ELF-1 (cell line): ENCODE results near the gene APOBEC3B.
A peak's percentile ranks its signal among the peaks of the same experiment; 100 is the strongest.

Experiments used
- DNase-seq: peaks from one replicate; pipeline ENCODE4 v3.0.0-alpha.2; 2016; ENCODE audit warnings: low read depth, low spot score

APOBEC3B gene

GRCh38 chr22:39030705-39031104 is 48.6 kb downstream of the APOBEC3B start:
- DNase-seq, result no peak

DNA sequence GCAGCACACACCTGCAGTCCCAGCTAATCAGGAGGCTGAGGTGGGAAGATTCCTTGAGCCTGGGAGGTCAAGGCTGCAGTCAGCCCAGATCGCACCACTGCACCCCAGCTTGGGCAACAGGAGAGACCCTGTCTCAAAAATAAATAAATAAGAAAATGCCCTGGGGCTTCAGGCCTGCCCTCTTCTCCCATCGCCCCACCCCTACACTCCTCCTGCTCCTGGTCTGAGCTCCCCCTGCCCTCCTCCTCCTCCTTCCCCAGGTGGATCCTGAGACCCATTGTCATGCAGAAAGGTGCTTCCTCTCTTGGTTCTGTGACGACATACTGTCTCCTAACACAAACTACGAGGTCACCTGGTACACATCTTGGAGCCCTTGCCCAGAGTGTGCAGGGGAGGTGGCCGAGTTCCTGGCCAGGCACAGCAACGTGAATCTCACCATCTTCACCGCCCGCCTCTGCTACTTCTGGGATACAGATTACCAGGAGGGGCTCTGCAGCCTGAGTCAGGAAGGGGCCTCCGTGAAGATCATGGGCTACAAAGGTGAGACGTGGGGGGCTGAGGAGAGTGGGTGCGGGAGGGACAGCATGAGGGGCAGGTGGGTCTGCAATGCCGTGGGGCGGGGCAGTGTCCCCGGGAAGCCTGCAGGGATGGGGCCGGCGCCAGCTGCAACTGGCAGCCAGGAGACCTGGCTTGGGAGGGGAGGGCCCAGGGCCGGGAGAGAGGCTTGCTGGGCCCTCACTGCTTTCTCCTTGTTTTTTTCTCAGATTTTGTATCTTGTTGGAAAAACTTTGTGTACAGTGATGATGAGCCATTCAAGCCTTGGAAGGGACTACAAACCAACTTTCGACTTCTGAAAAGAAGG is 49.5 kb downstream of the APOBEC3B start:
- DNase-seq, result peak; percentile 65

DNA sequence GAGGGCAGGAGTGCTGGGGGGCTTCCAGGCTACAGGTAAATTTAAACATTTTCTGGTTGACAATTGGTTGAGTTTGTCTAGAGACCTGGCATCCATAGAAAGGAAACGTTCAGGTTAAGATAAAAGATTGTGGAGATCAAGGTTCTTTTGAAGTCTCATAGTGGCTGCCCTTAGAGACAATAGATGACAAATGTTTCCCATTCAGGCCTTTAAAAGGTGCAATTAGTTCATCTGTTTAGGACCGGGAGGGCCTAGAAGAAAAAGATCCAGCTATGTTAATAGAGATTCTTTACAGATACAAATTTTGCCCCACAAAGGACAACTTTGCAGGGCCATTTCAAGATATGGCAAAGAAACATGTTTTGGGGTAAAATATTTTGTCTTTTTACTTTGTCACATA is 54.9 kb downstream of the APOBEC3B start:
- DNase-seq, result peak; percentile 27

DNA sequence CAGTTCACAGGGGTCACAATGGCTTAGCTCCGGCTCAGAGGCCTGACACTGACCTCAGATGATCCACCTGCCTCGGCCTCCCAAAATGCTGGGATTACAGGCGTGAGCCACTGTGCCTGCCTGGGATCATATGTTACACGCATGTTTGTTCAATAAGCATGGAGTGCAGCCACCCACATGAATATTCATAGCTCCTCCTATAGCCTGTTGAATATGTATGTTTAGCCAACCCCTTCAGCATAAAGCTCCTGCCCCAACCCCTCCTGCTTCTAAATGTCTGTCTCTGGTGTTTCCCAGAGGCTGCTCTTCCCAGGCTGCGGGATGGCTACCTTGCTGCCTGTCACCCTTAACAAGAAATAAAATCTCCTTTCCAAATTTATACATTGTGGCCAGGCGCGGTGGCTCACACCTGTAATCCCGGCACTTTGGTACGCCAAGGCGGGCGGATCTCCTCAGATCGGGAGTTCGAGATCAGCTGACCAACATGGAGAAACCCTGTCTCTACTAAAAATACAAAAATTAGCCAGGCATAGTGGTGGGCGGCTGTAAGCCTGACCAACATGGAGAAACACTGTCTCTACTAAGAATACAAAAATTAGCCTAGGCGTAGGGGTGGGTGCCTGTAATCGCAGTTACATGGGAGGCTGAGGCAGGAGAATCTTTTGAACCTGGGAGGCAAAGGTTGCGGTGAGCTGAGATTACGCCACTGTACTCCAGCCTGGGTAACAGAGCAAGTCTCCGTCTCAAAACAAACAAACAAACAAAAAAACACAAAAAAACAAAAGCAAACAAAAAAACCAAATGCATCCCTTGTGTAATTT is 57.4 kb downstream of the APOBEC3B start:
- DNase-seq, result no peak

DNA sequence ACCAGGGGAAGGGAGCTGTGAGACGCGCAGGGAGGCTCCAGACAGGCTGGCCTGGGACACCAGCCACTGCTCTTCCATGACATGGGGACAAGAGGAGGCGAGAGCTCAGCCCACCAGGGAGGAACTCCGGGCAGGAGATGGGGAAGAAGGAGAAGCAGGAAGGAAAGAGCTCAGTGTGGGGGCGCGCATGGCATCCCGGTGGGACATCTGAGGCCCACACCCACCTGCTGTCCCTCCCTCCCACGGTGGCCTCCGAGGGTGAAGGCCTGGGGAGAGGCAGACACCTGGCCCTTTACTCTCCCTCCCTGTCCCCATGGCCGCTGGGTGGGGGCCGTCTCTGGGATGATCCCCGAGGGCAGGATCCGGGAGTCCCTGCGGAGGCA is 58.0 kb downstream of the APOBEC3B start:
- peak; percentile 45 for DNase-seq

DNA sequence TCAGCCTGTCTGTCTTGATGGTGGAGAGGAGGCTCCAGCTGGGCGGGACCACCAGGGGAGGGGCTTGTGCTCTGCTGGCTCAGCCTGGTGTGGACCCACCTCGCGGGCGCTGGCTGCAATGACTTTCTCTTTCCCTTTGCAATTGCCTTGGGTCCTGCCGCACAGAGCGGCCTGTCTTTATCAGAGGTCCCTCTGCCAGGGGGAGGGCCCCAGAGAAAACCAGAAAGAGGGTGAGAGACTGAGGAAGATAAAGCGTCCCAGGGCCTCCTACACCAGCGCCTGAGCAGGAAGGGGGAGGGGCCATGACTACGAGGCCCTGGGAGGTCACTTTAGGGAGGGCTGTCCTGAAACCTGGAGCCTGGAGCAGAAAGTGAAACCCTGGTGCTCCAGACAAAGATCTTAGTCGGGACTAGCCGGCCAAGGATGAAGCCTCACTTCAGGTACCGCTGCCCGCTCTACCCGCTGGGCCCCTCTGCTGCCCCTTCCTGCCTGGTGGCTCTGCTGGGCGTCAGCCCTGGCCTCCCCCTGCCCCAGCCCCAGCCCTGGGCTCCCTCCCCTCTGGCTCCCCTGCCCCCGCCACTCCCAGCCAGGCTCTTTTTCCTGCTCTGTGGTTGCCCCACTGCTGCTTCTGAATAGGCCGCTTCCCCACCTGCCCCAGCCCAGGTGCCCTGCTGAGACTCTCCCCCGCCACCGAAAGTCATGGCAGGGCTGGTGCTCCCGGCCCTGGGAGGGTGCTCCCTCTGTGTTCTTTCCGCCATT is 58.6 kb downstream of the APOBEC3B start, which contains the start of gene APOBEC3F:
APOBEC3F (plus strand) TSS at position 327 of the 759 bp plus-strand sequence; CDS start at position 424, 97 bp downstream.
- DNase-seq, result peak; percentile 74

DNA sequence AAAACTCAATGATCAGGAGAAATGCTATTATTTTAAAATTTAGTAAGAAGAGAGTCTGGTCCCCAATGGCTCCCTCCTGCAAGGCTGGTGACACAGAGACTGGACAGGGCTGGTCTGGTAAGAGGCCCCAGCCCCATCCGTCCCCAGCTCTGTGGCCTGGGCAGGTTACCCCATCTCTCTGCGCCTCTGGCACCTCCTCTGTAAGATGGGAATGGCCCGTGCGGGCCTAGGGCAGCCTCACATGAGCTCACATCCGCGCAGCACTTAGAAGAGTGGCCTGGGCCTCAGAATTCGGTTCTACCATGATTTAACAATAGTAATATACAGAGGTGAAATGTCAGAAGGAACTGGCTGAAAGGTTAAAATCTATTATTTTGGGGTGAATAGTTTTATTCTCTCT is 59.8 kb downstream of the APOBEC3B start:
- DNase-seq, result no peak
